GM19023 (cell line): ENCODE results near the gene HDHD3.
"Not testable (repeated sequence)": the region's sequence is repeated elsewhere in the genome, so short reads cannot be mapped to it uniquely, and the experiment has no call there.

ENCODE experiments used
- ATAC-seq: cut with Tn5 transposase; IDR thresholded peaks from one replicate; pipeline ENCODE4 v1.9.1; 2021; ENCODE audit warnings: mild to moderate bottlenecking, moderate library complexity; ENCODE audit not compliant: unreplicated experiment

HDHD3 gene

DNA sequence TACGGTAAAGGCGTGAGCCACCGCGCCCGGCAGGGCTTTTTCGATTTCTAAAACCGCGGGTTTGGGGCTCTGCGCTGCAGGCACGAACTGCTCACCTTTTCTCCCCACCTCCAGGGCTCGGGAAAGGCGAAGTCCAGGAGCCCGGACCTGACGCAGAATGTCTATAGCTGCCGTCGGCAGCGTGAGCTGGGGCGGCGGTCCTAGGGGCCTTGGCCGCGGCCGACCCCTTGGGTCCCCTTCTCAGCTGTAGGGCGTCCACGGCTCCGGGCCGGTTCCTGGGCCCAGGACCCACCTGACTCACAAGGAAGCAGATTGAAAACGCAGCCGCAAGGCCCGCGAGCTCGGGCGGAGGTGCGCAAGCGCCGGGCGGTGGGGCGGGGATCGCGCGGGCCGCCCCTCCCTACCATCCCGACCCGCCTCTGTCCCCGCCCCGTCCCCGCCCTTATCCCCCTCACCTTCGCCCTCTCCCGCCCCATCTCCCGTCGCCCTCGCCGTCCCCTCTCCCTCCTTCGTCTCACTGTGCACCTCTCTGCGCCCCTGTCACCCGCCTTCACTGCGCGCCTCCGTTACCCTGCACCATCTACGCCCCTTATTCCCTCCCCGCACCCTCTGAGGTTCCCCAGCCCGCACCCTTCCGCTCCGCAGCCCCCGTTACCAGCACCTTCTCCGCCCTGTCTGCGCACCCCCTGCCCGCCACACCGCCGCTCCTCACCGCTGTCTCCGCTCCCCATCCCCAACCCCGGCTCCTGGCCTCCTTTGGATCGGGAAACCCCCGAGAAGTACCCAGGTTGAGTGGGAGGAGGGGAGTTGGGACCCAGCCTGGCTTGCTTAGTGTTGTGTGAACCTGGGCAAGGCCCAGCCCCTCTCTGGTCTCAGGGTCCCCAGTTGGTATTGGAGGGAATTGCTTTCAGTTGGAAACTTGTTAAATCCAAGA, at the start of gene HDHD3:
Gene HDHD3, minus strand, starts transcription at position 353 of the 934 bp plus-strand sequence. CDS start 2,632 bp downstream, outside the sequence.
- peak; percentile 75 for ATAC-seq

- ATAC-seq = no peak
Measured at GRCh38 chr9:113425072-113425471, 48.3 kb upstream of the HDHD3 start.

- ATAC-seq = no peak
Measured at GRCh38 chr9:113421726-113422125, 44.9 kb upstream of the HDHD3 start.

DNA sequence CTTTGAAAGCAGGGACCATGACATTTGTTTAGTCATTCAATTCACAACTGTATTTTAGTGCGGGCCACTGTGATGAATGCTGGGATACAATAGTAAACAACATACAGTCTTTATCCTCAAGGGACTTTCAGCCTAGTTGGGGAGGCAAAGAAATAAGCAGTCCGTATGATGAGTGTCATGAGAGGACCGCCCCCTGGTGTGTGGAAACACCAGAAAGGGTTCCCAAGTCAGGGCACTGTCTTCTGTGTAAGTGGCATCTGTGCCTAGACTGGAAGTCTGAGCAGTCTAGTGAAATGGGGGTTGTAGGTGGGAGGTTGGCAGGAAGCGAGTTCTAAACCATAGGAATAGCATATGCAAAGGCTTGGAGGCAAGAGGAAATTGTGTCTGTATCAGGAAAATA, 40.6 kb upstream of the HDHD3 start:
- no peak for ATAC-seq

- ATAC-seq = peak; percentile 93
Measured at GRCh38 chr9:113416149-113416721, 39.4 kb upstream of the HDHD3 start.

DNA sequence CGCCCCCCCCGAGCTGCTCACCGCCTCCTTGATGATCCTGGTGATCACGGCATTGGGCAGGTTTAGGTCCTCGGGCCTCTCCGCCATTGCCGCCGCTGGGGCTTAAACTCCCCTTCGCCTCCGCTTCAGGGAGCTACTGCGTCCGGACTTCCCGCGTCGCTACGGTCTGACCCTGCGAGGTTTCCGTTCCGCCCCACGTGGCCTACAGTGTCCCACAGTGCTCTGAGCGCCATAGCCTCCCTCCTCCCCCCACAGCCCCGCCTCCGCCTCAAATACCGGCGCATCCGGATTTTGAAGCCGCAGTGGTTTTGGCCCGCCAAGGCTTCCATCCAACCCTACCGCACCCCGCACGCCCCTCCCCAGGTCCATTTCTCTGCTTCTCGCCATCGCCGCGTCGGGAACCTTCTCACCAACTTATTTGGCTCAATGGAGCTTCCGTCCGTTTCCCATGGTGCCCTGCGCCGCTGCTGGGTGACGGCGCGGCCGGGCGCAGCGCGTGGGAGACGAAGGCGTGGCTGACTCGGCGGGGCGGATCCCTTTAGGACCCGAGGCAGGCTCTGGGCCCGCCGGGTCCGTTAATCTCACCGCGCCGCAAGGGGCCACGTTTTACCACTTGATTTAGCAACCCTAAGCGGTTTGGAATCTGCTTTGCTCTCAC, 33.5 kb upstream of the HDHD3 start, which contains the start of the genes C9orf43 and POLE3:
Gene C9orf43, plus strand, starts transcription at position 541 of the 658 bp plus-strand sequence. CDS start 2,747 bp downstream, outside the sequence.
Gene POLE3, minus strand, starts transcription at position 469 of the 658 bp plus-strand sequence. Its CDS starts 382 bp downstream, at position 87.
- ATAC-seq = peak; percentile 96

DNA sequence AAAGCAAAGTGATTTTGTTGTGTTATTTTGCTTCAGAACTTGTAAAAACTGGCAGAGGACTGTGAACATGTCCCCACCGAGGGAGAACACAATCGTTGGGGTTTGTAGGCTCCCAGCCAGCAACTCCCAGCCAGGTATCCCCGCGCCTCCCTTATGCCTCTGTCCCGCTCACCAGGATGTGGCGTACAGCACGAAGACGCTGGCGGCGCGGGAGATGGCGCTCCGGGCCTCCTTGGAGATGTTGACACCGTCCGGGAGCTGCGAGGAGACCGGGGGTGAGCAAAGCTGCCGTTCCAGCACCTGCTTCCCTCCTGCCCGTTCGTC, 33.1 kb upstream of the HDHD3 start:
- ATAC-seq = no peak

GRCh38 chr9:113409481-113409880, 32.7 kb upstream of the HDHD3 start:
- ATAC-seq = no peak

- ATAC-seq = peak; percentile 20
Measured at GRCh38 chr9:113406873-113407511, 30.2 kb upstream of the HDHD3 start.

GRCh38 chr9:113406353-113406752, 29.6 kb upstream of the HDHD3 start:
- ATAC-seq = not testable (repeated sequence)

GRCh38 chr9:113403646-113404045, 26.9 kb upstream of the HDHD3 start:
- ATAC-seq = no peak

DNA sequence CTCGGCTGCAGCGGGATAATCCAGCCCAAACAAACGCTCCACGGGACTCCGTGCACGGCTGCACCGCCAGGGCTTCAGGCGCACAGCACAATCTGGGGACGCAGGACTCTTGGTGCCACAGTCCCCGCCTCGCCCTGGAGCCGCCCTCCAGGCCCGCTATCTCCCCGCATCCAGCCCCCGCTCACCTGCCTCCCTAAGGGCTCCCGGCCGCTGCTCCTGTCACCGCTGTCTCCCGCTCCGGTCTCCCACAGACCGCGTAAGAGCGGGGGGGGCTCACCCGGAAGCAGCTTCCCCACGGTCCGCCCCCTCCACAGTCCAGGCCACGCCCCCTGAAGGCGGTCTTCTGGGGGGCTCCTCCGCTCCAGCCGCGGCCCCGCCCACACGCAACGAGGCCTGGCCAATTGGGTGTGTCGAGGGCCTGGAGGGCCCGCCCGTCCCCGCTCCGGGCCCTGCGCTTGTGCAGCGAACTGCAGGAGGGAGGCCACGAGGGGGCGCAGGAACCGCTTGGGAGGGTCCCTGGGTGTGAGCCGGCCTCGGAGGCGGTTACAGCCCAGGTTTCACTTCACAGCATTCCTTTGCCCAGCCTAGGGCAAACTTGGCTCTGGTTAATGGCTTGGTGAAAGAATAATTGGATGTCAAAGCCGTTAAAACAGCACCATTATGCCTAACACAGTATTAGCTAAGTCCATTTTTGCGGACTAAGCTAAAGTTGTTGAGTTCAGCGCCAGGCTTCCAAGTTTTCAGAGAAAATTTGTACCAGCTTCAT, 24.4 kb upstream of the HDHD3 start, which contains the start of gene ALAD:
Gene ALAD, minus strand, starts transcription at position 258 of the 766 bp plus-strand sequence. CDS start 7,725 bp downstream, outside the sequence.
- peak; percentile 99 for ATAC-seq

DNA sequence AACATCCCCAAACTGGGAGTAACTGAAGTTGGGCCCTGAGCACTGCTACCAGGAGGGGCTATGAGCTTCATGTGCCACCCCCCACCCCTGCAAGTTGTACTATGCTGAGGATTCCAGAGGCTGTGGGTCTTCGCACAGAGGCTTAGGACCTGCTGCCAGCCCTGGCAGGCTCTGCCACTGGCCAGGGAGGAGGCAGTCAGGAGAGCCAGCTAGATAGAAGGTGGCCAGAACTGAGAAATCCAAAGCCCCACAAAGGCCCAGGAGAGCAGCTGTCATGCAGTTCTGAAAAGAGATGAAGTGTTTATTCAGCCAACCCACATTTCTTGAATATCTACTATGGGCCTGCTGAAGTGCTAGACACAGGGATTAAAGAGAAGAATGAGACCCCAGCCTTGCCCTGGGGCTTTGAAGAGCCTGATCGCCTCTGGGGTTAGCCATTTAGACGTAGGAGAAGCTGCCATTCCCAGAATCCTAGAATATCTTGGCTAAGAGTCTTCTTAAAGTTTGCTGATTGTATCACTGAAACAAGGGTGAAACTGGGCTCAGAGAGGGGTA, 22.9 kb upstream of the HDHD3 start:
- ATAC-seq = no peak

DNA sequence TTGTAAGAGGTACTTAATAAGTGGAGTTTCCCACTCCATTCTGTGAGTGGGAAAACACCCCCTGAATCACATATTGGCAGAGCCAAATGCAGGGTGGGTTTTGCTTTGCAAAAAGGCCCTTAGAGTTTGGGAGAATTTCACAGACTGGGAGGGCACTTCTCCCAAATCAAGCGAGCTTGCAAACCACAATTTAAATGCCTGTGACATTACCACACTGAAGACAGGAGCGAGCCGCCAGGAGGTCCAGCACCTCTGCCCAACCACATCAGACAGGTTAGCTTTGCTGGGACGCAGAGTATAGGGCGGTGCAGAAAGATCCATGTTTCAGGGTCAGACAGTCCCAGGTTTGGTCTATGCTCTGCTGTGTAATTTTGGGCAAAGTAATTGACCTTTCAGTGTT, 22.0 kb upstream of the HDHD3 start:
- ATAC-seq = no peak

DNA sequence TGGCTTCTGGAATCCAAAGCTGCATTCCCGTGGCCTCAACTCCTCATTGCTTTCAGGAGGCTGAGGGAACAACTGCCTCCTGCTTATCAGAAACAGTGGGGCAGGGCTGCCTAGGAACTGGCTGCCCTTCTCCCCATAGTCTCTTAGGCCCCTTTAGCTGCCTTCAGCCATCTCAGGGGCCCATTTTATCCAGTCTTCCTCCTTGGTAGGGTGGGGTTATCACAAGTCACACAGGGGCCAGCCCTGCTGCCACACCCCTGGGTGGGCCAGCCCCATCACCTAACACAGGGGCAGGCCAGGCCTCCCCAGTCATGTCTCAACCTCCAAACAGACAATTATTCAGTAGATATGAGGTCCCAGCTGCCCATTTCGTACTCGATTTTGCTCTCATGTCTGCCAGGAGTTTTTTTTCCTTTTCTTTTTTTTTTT, 20.4 kb upstream of the HDHD3 start:
- ATAC-seq = no peak

GRCh38 chr9:113395000-113395861, 18.4 kb upstream of the HDHD3 start:
- ATAC-seq = no peak

DNA sequence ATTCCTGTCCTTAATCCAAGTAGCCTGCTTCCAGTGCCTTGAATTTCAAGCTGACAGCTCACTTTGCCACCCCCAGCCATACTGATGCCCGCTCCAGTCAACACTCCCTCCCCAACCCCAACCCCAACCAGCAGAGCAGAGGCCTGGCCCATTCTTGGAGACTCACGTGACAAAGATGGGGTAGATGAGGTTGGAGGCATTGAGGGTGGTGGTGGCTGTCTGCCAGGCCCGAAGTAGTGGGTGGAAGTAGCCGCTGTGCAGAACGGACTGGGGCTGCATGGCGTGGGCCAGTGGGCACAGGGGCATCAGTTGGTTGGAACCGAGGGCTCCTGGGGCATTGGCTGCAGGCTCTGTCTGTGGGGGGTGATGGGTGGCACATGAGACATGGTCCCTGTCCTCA, 16.5 kb upstream of the HDHD3 start:
- no peak for ATAC-seq

DNA sequence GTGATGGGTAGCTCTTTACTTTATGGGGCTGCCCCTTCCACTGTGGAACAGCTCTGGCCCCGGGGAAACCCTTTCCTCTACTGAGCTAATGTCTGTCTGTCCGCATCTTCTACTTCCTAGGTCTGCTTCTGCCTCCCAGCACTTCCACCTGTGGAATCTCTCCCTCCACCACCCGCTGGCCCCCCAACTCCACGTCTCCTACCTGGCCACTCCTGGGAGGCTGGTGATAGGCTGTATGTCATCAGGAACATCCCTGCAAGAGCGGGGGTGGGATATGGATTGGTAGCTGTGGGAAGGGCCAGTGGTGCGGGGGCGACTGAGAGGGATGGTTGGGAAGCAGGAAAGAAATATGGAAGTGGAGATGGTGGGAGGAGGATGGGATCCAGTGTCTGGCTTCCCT, 15.1 kb upstream of the HDHD3 start:
- ATAC-seq = no peak
